ENCODE results near the gene BCL3. TPM values are rescaled to one million over a fixed set of nuclear protein-coding genes. Genes with fewer than 3 reads are reported as not detected.
A peak's percentile ranks its signal among the peaks of the same experiment; 100 is the strongest.

BCL3 gene
- total RNA-seq, 1 donor, result 13.4 TPM

GRCh38 chr19:44746946-44747738 lies 1.4 kb upstream of the BCL3 start:
- TF ChIP-seq, protein P1, sequence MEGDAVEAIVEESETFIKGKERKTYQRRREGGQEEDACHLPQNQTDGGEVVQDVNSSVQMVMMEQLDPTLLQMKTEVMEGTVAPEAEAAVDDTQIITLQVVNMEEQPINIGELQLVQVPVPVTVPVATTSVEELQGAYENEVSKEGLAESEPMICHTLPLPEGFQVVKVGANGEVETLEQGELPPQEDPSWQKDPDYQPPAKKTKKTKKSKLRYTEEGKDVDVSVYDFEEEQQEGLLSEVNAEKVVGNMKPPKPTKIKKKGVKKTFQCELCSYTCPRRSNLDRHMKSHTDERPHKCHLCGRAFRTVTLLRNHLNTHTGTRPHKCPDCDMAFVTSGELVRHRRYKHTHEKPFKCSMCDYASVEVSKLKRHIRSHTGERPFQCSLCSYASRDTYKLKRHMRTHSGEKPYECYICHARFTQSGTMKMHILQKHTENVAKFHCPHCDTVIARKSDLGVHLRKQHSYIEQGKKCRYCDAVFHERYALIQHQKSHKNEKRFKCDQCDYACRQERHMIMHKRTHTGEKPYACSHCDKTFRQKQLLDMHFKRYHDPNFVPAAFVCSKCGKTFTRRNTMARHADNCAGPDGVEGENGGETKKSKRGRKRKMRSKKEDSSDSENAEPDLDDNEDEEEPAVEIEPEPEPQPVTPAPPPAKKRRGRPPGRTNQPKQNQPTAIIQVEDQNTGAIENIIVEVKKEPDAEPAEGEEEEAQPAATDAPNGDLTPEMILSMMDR (IDR thresholded peaks at IDR 0.05; ENCODE audit: insufficient read depth, low read length), result no peak
- H3K4me3 ChIP-seq (ENCODE audit: low read depth, low read length), result peak overlapping the region; percentile 90
- peak; percentile 95 for DNase-seq (ENCODE audit: low read depth)

- peak overlapping the region; percentile 90 for H3K4me3 ChIP-seq (ENCODE audit: low read depth, low read length)
- peak; percentile 77 for DNase-seq (ENCODE audit: low read depth)
- TF ChIP-seq, protein P1 (IDR thresholded peaks at IDR 0.05; ENCODE audit: insufficient read depth, low read length), result no peak
Observed at GRCh38 chr19:44747739-44748425, 626 bp upstream of the BCL3 start.

- DNase-seq (ENCODE audit: low read depth), result no peak
- TF ChIP-seq, protein P1 (IDR thresholded peaks at IDR 0.05; ENCODE audit: insufficient read depth, low read length), result no peak
- peak overlapping the region; percentile 90 for H3K4me3 ChIP-seq (ENCODE audit: low read depth, low read length)
Observed at GRCh38 chr19:44749292-44749691, 784 bp downstream of the BCL3 start.

GRCh38 chr19:44749994-44750393 lies 1.5 kb downstream of the BCL3 start:
- TF ChIP-seq, protein P1 (IDR thresholded peaks at IDR 0.05; ENCODE audit: insufficient read depth, low read length), result no peak
- peak overlapping the region; percentile 90 for H3K4me3 ChIP-seq (ENCODE audit: low read depth, low read length)

GRCh38 chr19:44752123-44752815 lies 3.8 kb downstream of the BCL3 start:
- no peak for DNase-seq (ENCODE audit: low read depth)
- TF ChIP-seq, protein P1 (IDR thresholded peaks at IDR 0.05; ENCODE audit: insufficient read depth, low read length), result no peak
- H3K4me3 ChIP-seq (ENCODE audit: low read depth, low read length), result peak overlapping the region; percentile 70

More at GRCh38 chr19:44749994-44750393, 1.5 kb downstream of the BCL3 start:
- DNase-seq (ENCODE audit: low read depth), result no peak

GRCh38 chr19:44752816-44753625 lies 4.5 kb downstream of the BCL3 start:
- H3K4me3 ChIP-seq (ENCODE audit: low read depth, low read length), result peak overlapping the region; percentile 70
- TF ChIP-seq, protein P1 (IDR thresholded peaks at IDR 0.05; ENCODE audit: insufficient read depth, low read length), result no peak
- DNase-seq (ENCODE audit: low read depth), result peak; percentile 97
